HG02763 (cell line): ENCODE results near the gene CCL3.

Experiments used
- ATAC-seq: cut with Tn5 transposase; IDR thresholded peaks from one replicate; pipeline ENCODE4 v1.9.1; 2021; ENCODE audit warnings: mild to moderate bottlenecking, moderate library complexity; ENCODE audit not compliant: unreplicated experiment

CCL3 gene

DNA sequence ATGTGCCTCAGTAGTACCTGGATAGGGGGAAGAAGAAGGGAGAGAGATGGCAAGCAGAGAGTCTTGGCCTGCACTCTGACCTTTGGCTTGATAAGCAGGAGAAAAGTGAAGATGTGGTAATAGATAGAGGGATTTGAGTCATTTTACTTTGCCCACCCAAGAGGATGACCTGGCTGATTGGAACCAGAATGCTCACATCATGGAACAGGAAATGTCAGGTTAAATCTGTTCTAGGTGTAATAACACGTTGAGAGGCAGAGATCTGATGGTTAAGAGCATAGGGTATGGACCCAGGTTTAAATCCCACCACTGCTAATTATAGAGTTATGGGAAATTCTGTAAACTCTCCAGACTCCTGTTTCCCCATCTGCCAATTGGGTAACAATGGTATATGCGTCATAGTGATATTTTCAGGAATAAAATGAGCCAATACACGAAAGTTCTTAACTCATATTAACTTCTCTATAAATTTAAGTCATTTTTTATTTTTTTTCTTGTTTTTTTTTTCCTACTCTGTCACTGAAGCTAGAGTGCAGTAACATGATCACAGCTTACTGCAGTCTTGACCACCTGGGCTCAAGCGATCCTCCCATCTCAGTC, 33.9 kb downstream of the CCL3 start:
- ATAC-seq, result no peak

DNA sequence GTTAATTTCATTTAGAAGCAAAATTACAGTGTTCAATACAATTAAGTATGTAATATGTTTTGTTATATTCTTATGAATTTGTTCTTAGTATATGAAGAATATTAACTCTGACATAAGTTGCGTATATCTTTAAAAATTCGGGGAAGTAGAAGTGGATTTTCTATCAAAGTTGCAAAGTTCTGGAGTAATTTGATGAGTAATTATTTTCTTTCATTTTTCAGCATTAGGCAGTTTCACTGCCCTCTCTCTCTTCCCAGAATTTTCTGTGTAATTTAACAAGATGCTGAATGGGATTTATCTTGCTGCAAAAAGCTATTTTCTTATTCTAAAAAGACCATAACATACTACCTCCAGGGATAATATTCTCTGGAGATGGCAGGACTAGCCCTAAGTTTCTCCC, 34.8 kb downstream of the CCL3 start:
- no peak for ATAC-seq

DNA sequence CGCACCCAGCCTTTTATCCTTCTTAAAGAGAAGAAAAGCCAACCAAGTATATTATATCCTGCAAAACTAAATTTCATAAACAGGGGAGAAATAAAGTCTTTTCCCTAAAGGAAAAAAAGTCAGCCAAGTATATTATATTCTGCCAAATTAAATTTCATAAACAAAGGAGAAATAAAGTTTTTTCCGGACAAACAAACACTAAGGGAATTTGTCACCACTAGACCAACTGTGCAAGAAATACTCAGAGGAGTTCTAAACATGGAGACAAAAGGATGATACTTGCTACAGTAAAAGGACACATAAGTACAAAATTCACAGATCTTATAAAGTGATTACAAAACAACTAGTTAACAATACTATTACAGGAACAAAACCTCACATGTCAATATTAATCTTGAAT, 40.3 kb downstream of the CCL3 start:
- ATAC-seq, result no peak

DNA sequence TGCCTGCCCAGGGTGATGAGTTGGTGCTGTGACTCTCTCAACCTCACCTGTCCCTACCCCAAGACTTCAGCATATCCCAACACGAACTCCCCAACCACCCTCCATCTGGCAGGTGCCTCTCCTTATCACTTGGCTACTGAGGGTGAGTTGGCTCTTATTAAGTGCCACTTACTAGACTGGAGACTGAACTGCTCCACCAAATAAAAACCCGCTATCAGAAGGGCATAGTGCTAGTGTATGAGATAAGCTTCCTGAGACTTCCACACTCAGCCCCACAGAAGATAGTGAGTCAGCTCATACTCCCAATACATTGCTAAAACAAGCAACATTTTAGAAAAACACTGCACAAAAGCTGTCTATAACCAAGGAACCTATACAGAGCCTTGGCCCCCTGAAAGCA, 41.9 kb downstream of the CCL3 start:
- ATAC-seq, result no peak
